ENCODE measurements around the gene TLK1.

Gene TLK1

DNA sequence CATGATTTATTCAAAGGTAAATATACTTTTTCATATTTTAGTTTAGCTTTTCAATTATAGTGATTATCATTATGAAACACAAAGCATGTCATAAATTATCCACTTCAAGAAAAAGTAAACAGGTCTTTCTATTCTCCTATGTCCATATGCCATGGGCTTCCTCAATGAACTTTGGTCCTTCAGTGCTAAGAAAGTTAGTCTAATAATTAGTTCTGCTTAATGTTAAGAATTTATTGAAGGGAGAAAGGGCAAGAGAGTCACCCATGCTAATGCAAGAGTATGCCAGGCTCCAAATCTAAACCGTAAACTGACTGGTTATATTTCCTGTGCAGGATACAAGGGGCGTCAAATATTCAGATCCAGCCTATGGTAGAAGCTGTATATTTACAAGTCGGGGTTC is 135.5 kb downstream of the TLK1 start:
- TF ChIP-seq Cebpa-rat (IDR thresholded peaks at IDR 0.05), result no peak
- Histone ChIP-seq H3K27me3 (no peaks in the 10 kb centered on the region), H4K20me1 (no peaks in the 10 kb centered on the region; a peak in 1 of 22 replicates), H3K4me2 (no peak overlapping the region), H3K4me1 (no peaks in the 10 kb centered on the region), H3K9ac (no peak overlapping the region), H3K36me3 (peaks cover 53 to 100% (median 72%) of the 10 kb centered on the region in 11 experiments), H3K4me3 (no peak overlapping the region), H3K9me3 (replicated peaks in 1 of 11) (no peaks in the 10 kb centered on the region), H3K27ac (no peak overlapping the region)

DNA sequence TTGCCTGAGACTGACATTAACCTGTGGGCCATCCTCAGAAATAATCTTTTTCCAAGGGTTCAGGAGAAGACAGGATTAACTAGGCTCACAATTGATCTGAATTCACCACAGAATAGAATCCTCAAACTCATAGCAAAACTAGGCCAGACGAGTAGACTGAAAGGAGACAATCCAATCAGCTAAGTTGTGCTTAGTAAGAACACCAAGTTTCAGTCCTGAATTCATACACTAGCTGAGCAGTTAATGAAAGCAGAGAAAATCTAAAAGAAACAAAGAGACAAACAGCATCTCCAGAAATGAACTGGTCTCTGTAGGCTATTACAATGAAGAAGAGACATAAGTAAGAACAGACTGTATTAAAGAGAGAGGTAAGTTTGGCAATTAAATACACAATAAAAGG is 142.2 kb downstream of the TLK1 start:
- no peak for TF ChIP-seq Cebpa-rat (IDR thresholded peaks at IDR 0.05)
- Histone ChIP-seq H3K4me3 (no peak overlapping the region), H3K36me3 (peaks cover 58 to 88% (median 68%) of the 10 kb centered on the region in 11 experiments), H3K4me2 (no peak overlapping the region), H3K9ac (no peak overlapping the region), H4K20me1 (peaks cover 0 to 10% (median 0%) of the 10 kb centered on the region in 11 experiments; a peak in 3 of 22 replicates), H3K4me1 (no peaks in the 10 kb centered on the region), H3K9me3 (replicated peaks in 1 of 11) (no peaks in the 10 kb centered on the region), H3K27me3 (no peaks in the 10 kb centered on the region), H3K27ac (no peak overlapping the region)

DNA sequence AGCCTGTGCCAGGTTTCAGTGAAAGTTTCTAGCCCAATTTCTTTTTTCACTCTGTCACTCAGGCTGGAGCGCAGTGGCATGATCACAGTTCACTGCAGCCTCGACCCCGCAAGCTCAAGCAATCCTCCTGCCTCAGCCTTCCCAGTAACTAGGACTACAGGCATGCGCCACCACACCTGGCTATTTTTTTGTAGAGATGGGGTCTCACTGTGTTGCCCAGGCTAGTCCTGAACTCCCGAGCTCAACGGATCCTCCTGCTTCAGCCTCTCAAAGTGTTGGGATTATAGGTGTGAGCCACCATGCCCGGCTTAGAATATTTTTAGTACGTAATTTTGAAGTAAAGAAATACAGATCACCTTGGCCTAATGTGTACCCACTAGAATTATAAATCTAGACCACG is 144.6 kb downstream of the TLK1 start:
- Histone ChIP-seq H3K27me3 (no peaks in the 10 kb centered on the region), H3K27ac (no peak overlapping the region), H3K9ac (no peak overlapping the region), H3K4me1 (no peaks in the 10 kb centered on the region), H3K4me3 (no peak overlapping the region), H3K4me2 (no peak overlapping the region), H3K9me3 (replicated peaks in 1 of 11) (no peaks in the 10 kb centered on the region), H4K20me1 (peaks cover 0 to 10% (median 0%) of the 10 kb centered on the region in 11 experiments; a peak in 2 of 22 replicates), H3K36me3 (peaks cover 64 to 88% (median 69%) of the 10 kb centered on the region in 11 experiments)
- no peak for TF ChIP-seq Cebpa-rat (IDR thresholded peaks at IDR 0.05)

DNA sequence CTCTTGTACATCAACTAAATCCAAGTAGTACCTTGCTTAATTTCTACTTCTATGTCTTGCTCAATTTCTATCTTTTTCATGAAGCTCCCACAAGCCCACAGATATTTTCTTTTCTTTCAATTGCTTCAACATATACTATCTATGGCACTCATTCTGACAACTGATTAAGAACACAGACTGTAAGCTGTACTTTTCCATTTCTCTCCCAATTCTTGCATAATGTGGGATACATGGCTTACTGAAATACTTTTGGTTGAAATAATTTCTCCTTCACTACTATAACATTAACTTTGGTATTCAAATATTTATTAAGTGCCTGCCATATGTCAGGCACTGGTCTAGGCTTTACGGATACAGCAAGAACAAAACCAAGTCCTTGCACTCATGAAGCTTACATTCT is 146.8 kb downstream of the TLK1 start:
- TF ChIP-seq Cebpa-rat (IDR thresholded peaks at IDR 0.05), result no peak

DNA sequence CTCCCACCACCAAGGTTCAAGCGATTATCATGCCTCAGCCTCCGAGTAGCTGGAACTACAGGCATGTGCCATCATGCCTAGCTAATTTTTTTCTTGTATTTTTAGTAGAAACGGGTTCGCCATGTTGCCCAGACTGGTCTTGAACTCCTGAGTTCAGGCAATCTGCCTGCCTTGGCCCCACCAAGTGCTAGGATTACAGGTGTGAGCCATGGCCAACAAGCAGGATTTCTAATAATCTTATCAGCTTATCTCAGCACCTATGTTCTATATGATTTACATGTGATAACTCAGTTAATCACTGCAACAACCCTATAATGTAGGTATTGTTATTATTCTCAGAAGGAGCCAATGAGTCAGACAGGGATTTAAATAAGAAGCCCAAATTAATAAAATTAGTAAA is 151.3 kb downstream of the TLK1 start:
- Histone ChIP-seq H4K20me1 (no peaks in the 10 kb centered on the region), H3K9me3 (replicated peaks in 1 of 11) (no peaks in the 10 kb centered on the region), H3K27ac (no peak overlapping the region), H3K4me2 (no peak overlapping the region), H3K4me1 (no peaks in the 10 kb centered on the region), H3K4me3 (no peak overlapping the region), H3K9ac (no peak overlapping the region), H3K27me3 (no peaks in the 10 kb centered on the region), H3K36me3 (peaks cover 78 to 100% (median 92%) of the 10 kb centered on the region in 11 experiments)
- TF ChIP-seq Cebpa-rat (IDR thresholded peaks at IDR 0.05), result no peak

More for the DNA sequence above, 146.8 kb downstream of the TLK1 start:
- Histone ChIP-seq H3K9me3 (replicated peaks in 1 of 11) (no peaks in the 10 kb centered on the region), H3K4me3 (no peak overlapping the region), H3K9ac (no peak overlapping the region), H3K36me3 (peaks cover 68 to 89% (median 76%) of the 10 kb centered on the region in 11 experiments), H3K27me3 (no peaks in the 10 kb centered on the region), H3K4me1 (no peaks in the 10 kb centered on the region), H3K4me2 (no peak overlapping the region), H3K27ac (no peak overlapping the region), H4K20me1 (peaks cover 0 to 10% (median 0%) of the 10 kb centered on the region in 11 experiments; a peak in 1 of 22 replicates)

DNA sequence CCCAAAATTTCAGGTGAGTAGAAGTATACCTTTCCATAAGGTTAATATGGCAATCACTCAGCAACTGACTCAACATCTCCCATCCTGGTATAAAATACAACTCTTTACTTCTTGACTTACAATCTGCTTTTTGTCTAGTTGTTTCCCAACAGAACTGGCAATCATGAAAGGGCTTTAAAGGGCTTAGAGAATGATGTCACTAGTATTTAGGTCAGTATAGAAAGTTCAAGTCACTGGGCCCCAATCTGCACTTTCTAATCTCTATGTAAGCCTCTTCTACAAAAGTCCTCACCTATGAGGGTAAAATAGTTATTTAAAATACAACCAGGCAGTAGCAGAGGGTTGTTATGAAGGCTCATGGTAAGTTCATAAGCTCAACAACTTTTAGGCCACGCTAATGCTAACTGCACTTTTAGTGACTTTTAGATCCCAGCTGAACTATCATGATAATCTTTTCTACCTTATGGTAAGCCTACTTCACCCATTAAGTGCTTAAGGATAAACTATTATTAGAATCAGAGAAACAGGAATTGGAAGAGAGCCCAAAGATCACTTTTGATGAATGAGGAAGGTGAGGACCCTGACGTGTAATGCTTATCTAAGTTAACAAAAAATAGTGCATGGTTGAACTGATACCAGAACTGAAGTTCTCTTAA is 152.0 kb downstream of the TLK1 start:
- TF ChIP-seq Cebpa-rat (IDR thresholded peaks at IDR 0.05), result no peak
- peaks cover 78 to 100% (median 92%) of the 10 kb centered on the region in 11 experiments for H3K36me3 ChIP-seq
- no peaks in the 10 kb centered on the region for H3K4me1 ChIP-seq
- H3K4me2 ChIP-seq, result no peak overlapping the region
- H4K20me1 ChIP-seq, result no peaks in the 10 kb centered on the region
- H3K4me3 ChIP-seq, result no peak overlapping the region
- no peaks in the 10 kb centered on the region for H3K9me3 ChIP-seq (replicated peaks in 1 of 11)
- H3K9ac ChIP-seq, result no peak overlapping the region
- H3K27ac ChIP-seq, result no peak overlapping the region
- H3K27me3 ChIP-seq, result no peaks in the 10 kb centered on the region

DNA sequence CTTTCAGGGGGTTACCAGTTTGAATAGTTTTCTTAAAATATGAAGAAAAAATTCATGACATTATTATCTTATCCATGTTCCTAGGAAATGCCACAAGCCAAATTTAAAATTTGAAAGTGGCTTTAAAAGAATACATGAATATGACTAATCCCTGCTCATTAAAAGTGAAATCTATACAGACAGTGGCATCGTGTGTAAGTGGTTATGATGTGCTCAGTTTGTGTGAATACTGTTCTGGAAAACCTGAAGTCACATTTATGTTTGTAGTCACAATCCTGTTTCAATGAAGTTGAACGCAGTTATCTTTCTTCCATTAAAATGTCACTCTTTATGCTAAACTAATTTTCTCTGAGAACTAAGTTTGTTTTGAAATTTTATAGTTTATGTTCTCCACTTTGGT is 155.9 kb downstream of the TLK1 start:
- no peak overlapping the region for H3K4me3 ChIP-seq
- no peaks in the 10 kb centered on the region for H4K20me1 ChIP-seq
- no peaks in the 10 kb centered on the region for H3K27me3 ChIP-seq
- no peaks in the 10 kb centered on the region for H3K4me1 ChIP-seq
- H3K4me2 ChIP-seq, result no peak overlapping the region
- no peak for TF ChIP-seq Cebpa-rat (IDR thresholded peaks at IDR 0.05)
- peaks cover 76 to 100% (median 95%) of the 10 kb centered on the region in 11 experiments for H3K36me3 ChIP-seq
- H3K9ac ChIP-seq, result no peak overlapping the region
- H3K9me3 ChIP-seq (replicated peaks in 1 of 11), result no peaks in the 10 kb centered on the region
- H3K27ac ChIP-seq, result no peak overlapping the region

DNA sequence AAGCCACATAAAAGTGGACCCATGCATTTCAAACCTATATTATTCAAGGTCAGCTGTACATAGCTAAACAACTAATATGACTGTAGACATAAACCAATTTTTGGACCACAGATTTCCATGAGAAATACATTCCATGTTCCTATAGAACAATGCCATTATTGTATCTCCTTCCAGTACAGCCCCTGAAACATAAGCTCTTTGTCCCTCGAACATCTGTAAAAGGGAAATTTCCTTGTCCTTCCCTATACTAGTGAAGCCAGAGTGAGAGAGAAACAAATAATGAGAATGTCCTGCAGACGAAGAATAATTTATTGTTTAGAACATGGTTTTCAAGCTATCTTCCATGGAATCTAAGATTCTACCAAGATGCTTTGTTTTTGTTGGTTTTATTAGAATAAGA is 156.3 kb downstream of the TLK1 start:
- H3K4me2 ChIP-seq, result no peak overlapping the region
- H3K9me3 ChIP-seq (replicated peaks in 1 of 11), result no peaks in the 10 kb centered on the region
- TF ChIP-seq Cebpa-rat (IDR thresholded peaks at IDR 0.05), result no peak
- H3K27ac ChIP-seq, result no peak overlapping the region
- H3K4me1 ChIP-seq, result no peaks in the 10 kb centered on the region
- no peaks in the 10 kb centered on the region for H4K20me1 ChIP-seq
- H3K27me3 ChIP-seq, result no peaks in the 10 kb centered on the region
- no peak overlapping the region for H3K4me3 ChIP-seq
- no peak overlapping the region for H3K9ac ChIP-seq
- H3K36me3 ChIP-seq, result peaks cover 76 to 100% (median 96%) of the 10 kb centered on the region in 11 experiments

DNA sequence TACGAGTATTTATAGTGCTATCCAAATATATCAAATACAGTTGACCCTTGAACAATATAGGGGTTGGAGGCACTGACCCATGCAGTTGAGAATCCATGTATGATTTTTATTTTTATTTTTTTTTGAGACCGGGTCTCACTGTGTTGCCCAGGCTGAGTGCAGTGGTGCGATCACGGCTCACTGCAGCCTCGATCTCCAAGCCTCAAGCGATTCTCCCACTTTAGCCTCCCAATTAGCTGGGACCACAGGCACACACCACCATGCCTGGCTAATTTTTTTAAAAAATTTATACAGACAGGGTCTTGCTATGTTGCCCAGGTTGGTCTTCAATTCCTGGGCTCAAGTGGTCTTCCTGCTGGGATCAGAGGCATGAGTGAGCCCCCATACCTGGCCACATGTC is 161.0 kb downstream of the TLK1 start:
- H3K4me2 ChIP-seq, result no peak overlapping the region
- H4K20me1 ChIP-seq, result 0 out of 22 replicates have a peak, but pooled peaks cover 0 to 7% (median 0%) of the 10 kb centered on the region in 11 experiments
- peaks cover 81 to 100% (median 97%) of the 10 kb centered on the region in 11 experiments for H3K36me3 ChIP-seq
- no peak overlapping the region for H3K9ac ChIP-seq
- H3K27ac ChIP-seq, result no peak overlapping the region
- no peaks in the 10 kb centered on the region for H3K27me3 ChIP-seq
- no peak overlapping the region for H3K4me3 ChIP-seq
- H3K9me3 ChIP-seq (replicated peaks in 1 of 11), result no peaks in the 10 kb centered on the region
- no peaks in the 10 kb centered on the region for H3K4me1 ChIP-seq
- no peak for TF ChIP-seq Cebpa-rat (IDR thresholded peaks at IDR 0.05)

Measured in BLaER1 treated with 17β-estradiol and CSF1 and Interleukin-3, amounts not matched to agents 10 nM and 100 nM (cell line).